Measurements from ENCODE around the gene IRF4. TPM values are rescaled to one million over a fixed set of nuclear protein-coding genes. Genes with fewer than 3 reads are reported as not detected.

IRF4 gene
- total RNA-seq, 1 experiment from 2014 or later = 0.15 TPM

DNA sequence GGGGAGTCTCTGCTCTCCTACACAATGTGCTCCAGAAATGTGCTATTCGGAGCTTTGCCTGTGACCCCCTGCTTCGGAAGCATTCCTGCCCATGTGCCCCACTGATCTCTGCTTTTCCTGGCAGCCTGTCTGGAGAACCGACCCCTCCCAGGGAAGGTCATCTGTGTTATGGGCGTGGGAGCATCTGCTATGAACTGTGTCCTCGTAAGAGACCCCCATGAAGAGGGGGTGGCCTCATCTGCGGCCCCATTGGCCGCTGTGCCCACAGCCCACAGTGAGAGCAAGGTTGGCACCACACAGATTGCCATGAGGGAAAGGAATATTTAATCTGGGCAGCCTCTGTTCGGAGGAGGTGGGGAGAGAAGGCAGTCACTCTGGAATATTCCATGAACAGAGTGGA lies 32.7 kb upstream of the IRF4 start:
- H3K79me2 ChIP-seq (ENCODE audit: low read length) = no peaks in the 10 kb centered on the region
- H3F3A ChIP-seq (ENCODE audit: low read length, unreplicated experiment) = no peaks in the 10 kb centered on the region
- H3K4me1 ChIP-seq (ENCODE audit: insufficient read depth, low read length) = no peaks in the 10 kb centered on the region
- no peaks in the 10 kb centered on the region for H4K20me1 ChIP-seq (ENCODE audit: low read length)
- H3K36me3 ChIP-seq (ENCODE audit: low read depth, low read length) = no peaks in the 10 kb centered on the region
- CTCF ChIA-PET = no interaction called here
- no peak overlapping the region for H3K27ac ChIP-seq (ENCODE audit: low read length)
- H3K9me2 ChIP-seq (replicated peaks; ENCODE audit: low read length) = no peaks in the 10 kb centered on the region
- POLR2A ChIA-PET (ENCODE audit: unreplicated experiment) = no interaction called here
- no peak overlapping the region for H3K9ac ChIP-seq (ENCODE audit: low read length)
- TF ChIP-seq CTCF (conservative IDR thresholded peaks at IDR 0.05; ENCODE audit: low read depth, low read length) (no peak), EZH2phosphoT487 (IDR thresholded peaks at IDR 0.05; ENCODE audit: borderline replicate concordance, low read length) (no peak), EZH2 (IDR thresholded peaks at IDR 0.05; ENCODE audit: low read length, unreplicated experiment) (no peak)
- no peak overlapping the region for H3K4me2 ChIP-seq (ENCODE audit: low read length)
- DNase-seq (no peak), ATAC-seq (no peak)
- BruUV-seq (replicated peaks) = no TSS peak
- no peak overlapping the region for H3K4me3 ChIP-seq (ENCODE audit: low read length)
- H2AFZ ChIP-seq (ENCODE audit: low read length) = no peak overlapping the region
- intact Hi-C loops (cut with micrococcal nuclease) = no loop called here
- no peaks in the 10 kb centered on the region for H3K9me3 ChIP-seq (ENCODE audit: low read length)
- H3K27me3 ChIP-seq (ENCODE audit: low read length) = no peaks in the 10 kb centered on the region

GRCh38 chr6:359261-360035 lies 32.1 kb upstream of the IRF4 start:
- no TSS peak for BruUV-seq (replicated peaks)
- POLR2A ChIA-PET (ENCODE audit: unreplicated experiment) = no interaction called here

More at GRCh38 chr6:359261-360035, 32.1 kb upstream of the IRF4 start:
- Histone ChIP-seq H3F3A (ENCODE audit: low read length, unreplicated experiment) (no peaks in the 10 kb centered on the region), H3K9me2 (replicated peaks; ENCODE audit: low read length) (no peaks in the 10 kb centered on the region), H3K27me3 (ENCODE audit: low read length) (no peaks in the 10 kb centered on the region), H4K20me1 (ENCODE audit: low read length) (no peaks in the 10 kb centered on the region), H3K79me2 (ENCODE audit: low read length) (no peaks in the 10 kb centered on the region), H3K36me3 (ENCODE audit: low read depth, low read length) (no peaks in the 10 kb centered on the region), H3K4me3 (ENCODE audit: low read length) (no peak overlapping the region), H3K9ac (ENCODE audit: low read length) (no peak overlapping the region), H3K4me2 (ENCODE audit: low read length) (no peak overlapping the region), H2AFZ (ENCODE audit: low read length) (no peak overlapping the region), H3K9me3 (ENCODE audit: low read length) (no peaks in the 10 kb centered on the region), H3K27ac (ENCODE audit: low read length) (no peak overlapping the region), H3K4me1 (ENCODE audit: insufficient read depth, low read length) (no peaks in the 10 kb centered on the region)
- no peak for DNase-seq
- TF ChIP-seq EZH2 (IDR thresholded peaks at IDR 0.05; ENCODE audit: low read length, unreplicated experiment) (no peak), EZH2phosphoT487 (IDR thresholded peaks at IDR 0.05; ENCODE audit: borderline replicate concordance, low read length) (no peak), CTCF (conservative IDR thresholded peaks at IDR 0.05; ENCODE audit: low read depth, low read length) (no peak)
- intact Hi-C loops (cut with micrococcal nuclease) = no loop called here
- no peak for ATAC-seq
- CTCF ChIA-PET = no interaction called here
